ENCODE data around the gene HAND1.
A peak's percentile ranks its signal among the peaks of the same experiment; 100 is the strongest.

The HAND1 gene

DNA sequence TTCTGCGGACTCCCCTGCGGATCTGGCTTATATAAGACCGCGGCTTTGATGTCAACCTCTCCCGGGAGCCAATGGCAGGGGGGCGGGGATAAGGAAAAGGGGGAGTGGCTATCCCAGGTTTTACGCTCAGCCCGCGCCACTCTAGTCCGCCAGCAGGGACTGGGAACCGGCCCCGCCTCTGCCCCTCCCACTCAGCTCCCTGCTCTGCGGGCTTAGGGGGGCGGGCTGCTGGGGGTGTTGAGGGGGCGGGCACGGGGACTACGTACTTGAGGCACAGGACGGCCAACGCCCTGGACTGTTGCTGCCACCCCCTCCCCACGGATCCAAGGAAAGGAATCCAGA is at the start of gene HAND1:
HAND1 (minus strand) TSS at position 4 of the 342 bp plus-strand sequence. CDS start 219 bp downstream, outside the sequence.
- CTCF ChIA-PET, result interaction anchor here (1.7 kb wide), 1 partner anchor 43 kb away, joined by 8 read pairs; no protein-coding TSS in a partner anchor
- peak; percentile 70 for DNase-seq (ENCODE audit: extremely low spot score)
- POLR2A ChIA-PET, result interaction anchor here (1.3 to 1.9 kb wide), 4 partner anchors 9 to 98 kb away, joined by 3 to 6 read pairs (median 4); no protein-coding TSS in a partner anchor
- no peak for TF ChIP-seq TARDBP (IDR thresholded peaks at IDR 0.05)
- no peak for TF ChIP-seq FOXA1 (IDR thresholded peaks at IDR 0.05)
- TF ChIP-seq L3MBTL2 (conservative IDR thresholded peaks at IDR 0.05), result no peak
- TF ChIP-seq SP1 (IDR thresholded peaks at IDR 0.05), result no peak
- TF ChIP-seq ARNT (IDR thresholded peaks at IDR 0.05), result no peak
- no peak for TF ChIP-seq LEF1 (IDR thresholded peaks at IDR 0.05; ENCODE audit: borderline replicate concordance)
- TF ChIP-seq ZNF384 (IDR thresholded peaks at IDR 0.05), result no peak
- no peak for TF ChIP-seq FOXK2 (IDR thresholded peaks at IDR 0.05)

DNA sequence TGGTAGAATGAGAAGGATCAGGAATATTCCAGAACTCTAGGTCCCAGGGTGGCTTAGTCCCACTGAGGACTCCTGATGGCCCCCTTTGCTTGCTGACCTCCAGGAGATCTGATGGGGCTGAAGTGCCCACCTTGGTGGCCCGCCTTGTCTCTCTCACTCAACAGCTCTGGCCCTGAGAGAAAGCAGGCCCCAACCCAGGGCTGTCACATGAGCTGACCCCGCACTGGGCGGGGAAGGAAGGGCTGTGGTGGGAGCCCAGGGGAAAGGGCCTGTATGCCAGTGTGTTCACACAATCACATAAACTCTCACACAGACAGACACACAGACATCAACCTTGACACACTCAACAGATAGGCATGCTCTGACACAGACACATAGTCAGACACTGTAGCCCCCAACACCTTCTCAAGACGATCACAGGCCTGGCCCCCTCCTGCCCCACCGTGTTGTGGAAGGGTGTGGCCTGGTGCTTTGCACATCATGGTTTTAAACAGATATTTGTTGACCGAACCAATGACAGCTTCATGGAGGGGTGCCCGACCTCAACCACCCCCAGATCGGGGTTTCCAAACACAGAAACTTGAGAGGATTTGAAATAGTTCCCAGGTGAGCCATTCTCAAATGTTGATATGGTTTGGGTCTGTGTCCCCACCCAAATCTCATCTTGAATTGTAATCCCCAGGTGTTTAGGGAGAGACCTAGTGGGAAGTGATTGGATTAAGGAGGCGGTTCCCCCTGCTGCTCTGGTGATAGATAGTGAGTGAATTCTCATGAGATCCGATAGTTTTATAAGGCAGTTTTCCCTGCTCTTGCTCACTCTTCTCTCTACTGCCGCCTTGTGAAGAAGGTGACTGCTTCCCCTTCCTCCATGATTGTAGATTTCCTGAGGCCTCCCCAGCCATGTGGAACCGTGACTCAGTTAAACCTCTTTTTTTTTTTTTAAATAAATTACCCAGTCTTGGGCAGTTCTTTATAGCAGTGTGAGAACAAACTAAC is 48.5 kb upstream of the HAND1 start:
- no peak for TF ChIP-seq LEF1 (IDR thresholded peaks at IDR 0.05; ENCODE audit: borderline replicate concordance)
- TF ChIP-seq BHLHE40 (IDR thresholded peaks at IDR 0.05; ENCODE audit: borderline replicate concordance), result no peak
- no peak for TF ChIP-seq SUZ12 (IDR thresholded peaks at IDR 0.05)
- no peak for TF ChIP-seq HDGF (IDR thresholded peaks at IDR 0.05; ENCODE audit: borderline replicate concordance)
- no peak for TF ChIP-seq SP1 (IDR thresholded peaks at IDR 0.05)
- TF ChIP-seq TARDBP (IDR thresholded peaks at IDR 0.05), result no peak
- TF ChIP-seq NFRKB (IDR thresholded peaks at IDR 0.05), result no peak
- no peak for TF ChIP-seq L3MBTL2 (conservative IDR thresholded peaks at IDR 0.05)
- no peak for TF ChIP-seq FOXA1 (IDR thresholded peaks at IDR 0.05)
- no peak for TF ChIP-seq ARNT (IDR thresholded peaks at IDR 0.05)
- TF ChIP-seq ELF4 (IDR thresholded peaks at IDR 0.05), result no peak
- TF ChIP-seq, protein P1, sequence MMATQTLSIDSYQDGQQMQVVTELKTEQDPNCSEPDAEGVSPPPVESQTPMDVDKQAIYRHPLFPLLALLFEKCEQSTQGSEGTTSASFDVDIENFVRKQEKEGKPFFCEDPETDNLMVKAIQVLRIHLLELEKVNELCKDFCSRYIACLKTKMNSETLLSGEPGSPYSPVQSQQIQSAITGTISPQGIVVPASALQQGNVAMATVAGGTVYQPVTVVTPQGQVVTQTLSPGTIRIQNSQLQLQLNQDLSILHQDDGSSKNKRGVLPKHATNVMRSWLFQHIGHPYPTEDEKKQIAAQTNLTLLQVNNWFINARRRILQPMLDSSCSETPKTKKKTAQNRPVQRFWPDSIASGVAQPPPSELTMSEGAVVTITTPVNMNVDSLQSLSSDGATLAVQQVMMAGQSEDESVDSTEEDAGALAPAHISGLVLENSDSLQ (IDR thresholded peaks at IDR 0.05), result no peak
- TF ChIP-seq FOXM1 (IDR thresholded peaks at IDR 0.05; ENCODE audit: borderline replicate concordance), result no peak
- TF ChIP-seq ZNF384 (IDR thresholded peaks at IDR 0.05), result no peak
- TF ChIP-seq CTBP1 (IDR thresholded peaks at IDR 0.05; ENCODE audit: borderline replicate concordance), result no peak
- no peak for TF ChIP-seq FOXK2 (IDR thresholded peaks at IDR 0.05)
- CTCF ChIA-PET, result no interaction called here
- POLR2A ChIA-PET, result no interaction called here
- DNase-seq (ENCODE audit: extremely low spot score), result no peak

DNA sequence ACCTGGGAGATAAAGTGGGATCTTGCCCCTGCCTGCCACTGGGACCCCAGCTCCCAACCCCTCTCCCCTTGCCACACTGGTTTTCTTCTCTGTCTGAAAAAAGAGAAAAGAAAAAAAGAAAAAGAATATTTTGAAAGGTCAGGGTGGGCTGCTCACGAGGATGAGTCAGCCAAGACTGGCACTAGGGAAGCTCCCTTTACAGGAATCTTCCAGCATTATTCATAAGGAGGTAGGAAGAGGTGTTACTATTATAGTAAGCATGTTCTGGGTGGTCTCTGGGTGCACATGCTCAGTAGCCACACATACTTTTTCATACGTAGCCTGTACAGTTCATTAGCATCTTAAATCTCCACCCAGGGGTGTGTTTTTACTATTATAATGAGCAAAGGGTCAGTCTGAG is 46.8 kb upstream of the HAND1 start:
- DNase-seq (ENCODE audit: extremely low spot score), result no peak
- TF ChIP-seq ARNT (IDR thresholded peaks at IDR 0.05), result no peak
- TF ChIP-seq SUZ12 (IDR thresholded peaks at IDR 0.05), result no peak
- no peak for TF ChIP-seq CTBP1 (IDR thresholded peaks at IDR 0.05; ENCODE audit: borderline replicate concordance)
- no peak for TF ChIP-seq NFRKB (IDR thresholded peaks at IDR 0.05)
- ChIA-PET CTCF (interaction anchor here (0.6 to 1.1 kb wide), 3 partner anchors 38 to 334 kb away, joined by 3 to 6 read pairs (median 3); partner anchors contain the start of gene CNOT8), POLR2A (no interaction called here)

DNA sequence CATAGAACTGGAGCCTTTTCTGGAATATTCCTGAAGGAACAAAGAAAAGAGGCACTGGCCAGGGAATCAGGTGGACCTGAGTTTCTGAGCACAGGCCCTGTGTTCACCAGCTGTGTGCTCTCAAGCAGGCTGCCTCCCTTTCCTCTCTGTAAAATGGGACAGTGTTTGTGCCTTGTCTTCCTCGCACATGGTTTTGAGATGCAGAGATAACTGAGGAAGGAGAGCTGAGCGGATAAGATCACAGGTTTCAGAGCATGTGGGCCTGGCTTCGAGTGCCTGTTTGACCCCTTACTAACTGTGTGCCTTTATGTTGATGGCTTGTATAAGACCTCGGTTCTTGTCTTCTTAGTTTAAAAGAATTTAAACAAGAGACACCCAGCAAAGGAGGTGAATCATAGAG is 46.2 kb upstream of the HAND1 start:
- POLR2A ChIA-PET, result interaction anchor here (0.7 to 1.3 kb wide), 4 partner anchors 40 to 60 kb away, joined by 4 to 5 read pairs (median 4); no protein-coding TSS in a partner anchor
- CTCF ChIA-PET, result interaction anchor here (0.7 to 1.8 kb wide), 4 partner anchors 39 to 334 kb away, joined by 3 to 8 read pairs (median 4); partner anchors contain the start of gene CNOT8

DNA sequence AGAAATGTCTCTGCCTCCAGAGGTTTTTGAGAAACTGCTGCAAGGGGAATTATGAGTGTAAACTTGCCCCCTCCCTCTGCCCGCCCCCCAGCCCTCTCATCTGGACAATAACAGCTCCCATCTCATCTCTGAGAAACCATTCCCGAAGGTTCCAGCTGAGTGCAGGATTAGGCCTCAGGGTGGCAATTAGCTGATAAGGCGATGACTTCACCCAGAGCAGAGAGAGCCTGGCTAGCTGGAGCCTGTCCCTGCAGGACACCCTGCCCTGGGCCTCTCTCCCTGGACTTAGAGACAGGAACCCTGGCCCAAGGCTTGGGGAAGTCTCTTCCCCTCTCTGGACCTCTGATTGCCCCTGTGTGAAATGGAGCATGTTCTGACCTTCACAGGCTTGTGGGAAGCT is 45.7 kb upstream of the HAND1 start:
- ChIA-PET POLR2A (interaction anchor here (0.7 to 1.3 kb wide), 4 partner anchors 40 to 60 kb away, joined by 4 to 5 read pairs (median 4); no protein-coding TSS in a partner anchor), CTCF (interaction anchor here (0.6 to 1.8 kb wide), 3 partner anchors 55 to 127 kb away, joined by 3 to 8 read pairs (median 3); no protein-coding TSS in a partner anchor)
- TF ChIP-seq HDGF (IDR thresholded peaks at IDR 0.05; ENCODE audit: borderline replicate concordance) (no peak), SUZ12 (IDR thresholded peaks at IDR 0.05) (no peak), FOXA1 (IDR thresholded peaks at IDR 0.05) (no peak), ELF4 (IDR thresholded peaks at IDR 0.05) (no peak), ZNF384 (IDR thresholded peaks at IDR 0.05) (no peak), FOXK2 (IDR thresholded peaks at IDR 0.05) (no peak), TARDBP (IDR thresholded peaks at IDR 0.05) (no peak), FOXM1 (IDR thresholded peaks at IDR 0.05; ENCODE audit: borderline replicate concordance) (no peak), ARNT (IDR thresholded peaks at IDR 0.05) (no peak), SP1 (IDR thresholded peaks at IDR 0.05) (no peak), L3MBTL2 (conservative IDR thresholded peaks at IDR 0.05) (no peak), CTBP1 (IDR thresholded peaks at IDR 0.05; ENCODE audit: borderline replicate concordance) (no peak), NFRKB (IDR thresholded peaks at IDR 0.05) (no peak)
- TF ChIP-seq, protein P1 (IDR thresholded peaks at IDR 0.05), result no peak
- DNase-seq (ENCODE audit: extremely low spot score), result peak; percentile 53

More for the DNA sequence above, 46.2 kb upstream of the HAND1 start:
- no peak for DNase-seq (ENCODE audit: extremely low spot score)
- no peak for TF ChIP-seq SUZ12 (IDR thresholded peaks at IDR 0.05)
- TF ChIP-seq, protein P1 (IDR thresholded peaks at IDR 0.05), result no peak
- no peak for TF ChIP-seq ARNT (IDR thresholded peaks at IDR 0.05)
- no peak for TF ChIP-seq CTBP1 (IDR thresholded peaks at IDR 0.05; ENCODE audit: borderline replicate concordance)
- no peak for TF ChIP-seq FOXA1 (IDR thresholded peaks at IDR 0.05)
- no peak for TF ChIP-seq TARDBP (IDR thresholded peaks at IDR 0.05)
- no peak for TF ChIP-seq BHLHE40 (IDR thresholded peaks at IDR 0.05; ENCODE audit: borderline replicate concordance)
- no peak for TF ChIP-seq FOXM1 (IDR thresholded peaks at IDR 0.05; ENCODE audit: borderline replicate concordance)
- TF ChIP-seq LEF1 (IDR thresholded peaks at IDR 0.05; ENCODE audit: borderline replicate concordance), result no peak
- TF ChIP-seq L3MBTL2 (conservative IDR thresholded peaks at IDR 0.05), result no peak
- TF ChIP-seq NFRKB (IDR thresholded peaks at IDR 0.05), result no peak
- no peak for TF ChIP-seq ELF4 (IDR thresholded peaks at IDR 0.05)
- no peak for TF ChIP-seq SP1 (IDR thresholded peaks at IDR 0.05)
- no peak for TF ChIP-seq ZNF384 (IDR thresholded peaks at IDR 0.05)
- no peak for TF ChIP-seq FOXK2 (IDR thresholded peaks at IDR 0.05)
- TF ChIP-seq HDGF (IDR thresholded peaks at IDR 0.05; ENCODE audit: borderline replicate concordance), result no peak

Measured in HEK293T (cell line).